SK-MEL-5 (cell line): ENCODE measurements around the gene F2RL3. TPM values are rescaled to one million over a fixed set of nuclear protein-coding genes. Genes with fewer than 3 reads are reported as not detected.

Source experiments
- DNase-seq: peaks from one replicate; pipeline ENCODE4 v3.0.0-alpha.2; 2016; ENCODE audit warnings: low read depth, low spot score
- in situ Hi-C: cut with HindIII; loops from 2 replicates; pipeline ENCODE4 v1.10.0; 2016; ENCODE audit warnings: low sequenced_read_pairs, high pct_unique_total_duplicates, low pct_unique_long_range_greater_than_20kb
- total RNA-seq: library from RNA; depleted of rRNA; stranded (reverse); fragments of >200 nt; shearing (Covaris generic); gene quantifications from 2 replicates; pipeline ENCODE4 v1.2.3, GENCODE V29; 2014

Gene F2RL3
- total RNA-seq, 1 experiment from 2014 or later, result not detected

DNA sequence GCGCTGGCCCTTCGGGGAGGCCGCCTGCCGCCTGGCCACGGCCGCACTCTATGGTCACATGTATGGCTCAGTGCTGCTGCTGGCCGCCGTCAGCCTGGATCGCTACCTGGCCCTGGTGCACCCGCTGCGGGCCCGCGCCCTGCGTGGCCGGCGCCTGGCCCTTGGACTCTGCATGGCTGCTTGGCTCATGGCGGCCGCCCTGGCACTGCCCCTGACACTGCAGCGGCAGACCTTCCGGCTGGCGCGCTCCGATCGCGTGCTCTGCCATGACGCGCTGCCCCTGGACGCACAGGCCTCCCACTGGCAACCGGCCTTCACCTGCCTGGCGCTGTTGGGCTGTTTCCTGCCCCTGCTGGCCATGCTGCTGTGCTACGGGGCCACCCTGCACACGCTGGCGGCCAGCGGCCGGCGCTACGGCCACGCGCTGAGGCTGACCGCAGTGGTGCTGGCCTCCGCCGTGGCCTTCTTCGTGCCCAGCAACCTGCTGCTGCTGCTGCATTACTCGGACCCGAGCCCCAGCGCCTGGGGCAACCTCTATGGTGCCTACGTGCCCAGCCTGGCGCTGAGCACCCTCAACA is 1.2 kb downstream of the F2RL3 start:
- DNase-seq, result no peak
- in situ Hi-C loops, result no loop called here

DNA sequence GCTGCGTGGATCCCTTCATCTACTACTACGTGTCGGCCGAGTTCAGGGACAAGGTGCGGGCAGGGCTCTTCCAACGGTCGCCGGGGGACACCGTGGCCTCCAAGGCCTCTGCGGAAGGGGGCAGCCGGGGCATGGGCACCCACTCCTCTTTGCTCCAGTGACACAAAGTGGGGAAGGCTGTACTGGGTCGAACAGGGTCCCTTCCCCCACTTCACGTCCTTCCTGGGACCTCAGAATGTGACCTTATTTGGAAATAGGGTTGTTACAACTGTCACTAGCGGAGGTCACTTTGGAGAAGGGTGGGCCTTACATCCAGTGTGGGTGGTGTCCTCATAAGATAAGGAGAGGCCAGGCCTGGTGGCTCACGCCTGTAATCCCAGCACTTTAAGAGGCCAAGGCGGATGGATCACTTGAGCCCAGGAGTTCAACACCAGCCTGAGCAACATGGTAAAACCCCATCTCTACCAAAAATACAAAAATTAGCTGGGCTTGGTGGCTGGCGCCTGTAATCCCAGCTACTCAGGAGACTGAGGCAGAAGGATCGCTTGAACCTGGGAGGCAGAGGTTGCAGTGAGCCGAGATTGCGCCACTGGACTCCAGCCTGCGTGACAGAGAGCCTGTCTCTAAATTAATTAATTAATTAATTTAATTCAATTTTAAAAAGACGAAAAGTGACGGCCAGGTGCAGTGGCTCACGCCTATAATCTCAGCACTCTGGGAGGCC is 1.8 kb downstream of the F2RL3 start:
- no peak for DNase-seq
- in situ Hi-C loops, result no loop called here

DNA sequence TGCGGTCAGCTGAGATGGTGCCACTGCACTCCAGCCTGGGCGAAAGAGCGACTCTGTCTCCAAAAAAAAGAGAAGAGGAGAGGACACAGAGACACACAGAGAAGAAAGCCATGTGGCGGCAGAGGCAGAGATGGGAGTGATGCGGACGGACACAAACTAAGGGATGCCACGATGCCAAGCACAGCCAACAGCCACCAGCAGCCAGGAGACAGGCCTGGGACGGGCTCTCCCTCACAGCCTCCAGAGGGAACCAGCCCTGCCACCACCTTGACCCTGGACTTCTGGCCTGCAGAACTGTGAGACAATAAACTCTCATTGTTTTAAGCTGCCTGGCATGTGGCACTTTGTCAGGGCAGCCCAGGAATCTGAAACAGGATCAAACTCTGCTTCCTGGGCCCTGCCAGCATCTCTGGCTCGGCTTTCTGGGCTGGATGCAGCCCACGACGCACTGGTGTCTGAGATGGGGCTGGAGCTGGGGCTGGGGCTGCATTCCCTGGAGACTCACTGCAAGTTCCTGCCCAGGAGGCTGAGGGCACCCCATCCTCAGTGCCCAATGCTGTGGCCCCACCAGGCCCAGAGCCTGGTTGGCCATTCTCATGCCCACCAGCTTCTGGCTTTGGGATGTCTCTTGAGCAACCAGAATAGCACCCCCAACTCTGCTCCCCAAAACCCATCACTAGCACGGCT is 3.0 kb downstream of the F2RL3 start:
- no peak for DNase-seq
- in situ Hi-C loops, result no loop called here

DNA sequence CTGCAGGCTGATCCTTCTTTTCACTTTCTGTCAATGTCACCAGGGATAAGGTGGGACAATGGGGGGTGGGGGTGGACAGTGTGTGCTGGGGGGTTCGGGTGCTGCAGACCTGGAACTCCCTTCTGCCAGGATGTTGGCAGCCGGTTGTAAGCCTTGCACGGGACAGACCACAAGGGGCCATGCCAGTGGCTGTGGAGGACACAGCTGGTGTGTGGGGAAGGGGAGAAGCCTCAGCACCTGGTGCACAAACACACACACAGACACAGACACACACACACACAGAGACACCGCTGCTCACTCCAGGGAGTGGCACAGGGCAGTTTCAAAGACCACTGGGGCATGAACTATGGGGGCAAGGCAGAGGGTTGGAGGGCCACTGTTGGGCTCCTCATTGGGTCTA is 3.6 kb downstream of the F2RL3 start:
- in situ Hi-C loops, result no loop called here
- DNase-seq, result no peak

GRCh38 chr19:16892868-16893685 is 4.3 kb downstream of the F2RL3 start:
- no peak for DNase-seq
- in situ Hi-C loops, result no loop called here

DNA sequence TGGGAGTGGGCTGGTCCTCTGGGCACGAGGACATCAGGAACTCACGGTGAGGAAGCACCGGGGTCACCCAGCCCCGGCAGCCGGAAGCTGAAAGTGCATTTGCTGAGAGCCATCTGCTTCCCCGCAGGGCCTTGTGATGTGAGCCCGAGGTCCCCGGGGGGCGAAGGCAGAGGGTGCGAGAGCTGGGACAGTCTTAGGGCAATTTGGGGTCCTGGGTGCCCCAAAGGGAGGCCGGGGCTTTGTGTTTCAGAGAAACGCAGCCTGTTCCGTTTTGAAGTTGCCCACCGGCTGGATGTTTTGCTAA is 4.8 kb downstream of the F2RL3 start:
- in situ Hi-C loops, result no loop called here
- no peak for DNase-seq

- no peak for DNase-seq
- in situ Hi-C loops, result no loop called here
Measured at GRCh38 chr19:16894080-16894479, 5.3 kb downstream of the F2RL3 start.

DNA sequence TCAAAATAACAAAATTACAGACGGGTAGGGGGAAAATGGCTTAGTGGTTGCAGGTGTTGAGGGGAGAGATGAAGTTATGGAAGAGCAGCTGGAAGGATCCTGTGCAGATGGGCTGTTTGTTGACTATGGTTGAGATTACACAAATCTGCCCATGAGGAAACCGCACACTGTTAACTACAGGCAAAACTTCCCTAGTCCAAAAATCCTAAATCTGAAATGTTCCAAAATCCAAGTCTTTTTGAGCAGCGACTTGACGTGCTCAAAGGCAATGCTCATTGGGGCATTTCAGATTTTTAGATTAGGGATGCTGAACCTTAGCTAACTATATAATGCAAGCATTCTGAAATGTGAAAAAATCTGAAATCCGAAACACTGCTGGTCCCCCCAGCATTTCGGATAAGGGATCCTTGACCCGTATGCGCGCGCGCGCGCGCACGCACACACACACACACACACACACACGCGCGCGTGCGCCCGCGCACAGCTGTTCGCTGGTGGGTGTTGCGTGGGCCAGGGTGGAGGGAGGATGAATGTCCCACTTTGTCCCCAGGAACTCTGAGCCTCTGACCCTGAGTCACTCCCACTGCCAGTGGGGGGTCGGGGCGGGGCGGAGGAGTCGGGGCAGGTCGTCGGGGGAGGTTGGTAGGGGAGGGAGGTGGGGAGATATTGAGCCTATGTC is 6.8 kb downstream of the F2RL3 start:
- no peak for DNase-seq
- in situ Hi-C loops, result no loop called here

DNA sequence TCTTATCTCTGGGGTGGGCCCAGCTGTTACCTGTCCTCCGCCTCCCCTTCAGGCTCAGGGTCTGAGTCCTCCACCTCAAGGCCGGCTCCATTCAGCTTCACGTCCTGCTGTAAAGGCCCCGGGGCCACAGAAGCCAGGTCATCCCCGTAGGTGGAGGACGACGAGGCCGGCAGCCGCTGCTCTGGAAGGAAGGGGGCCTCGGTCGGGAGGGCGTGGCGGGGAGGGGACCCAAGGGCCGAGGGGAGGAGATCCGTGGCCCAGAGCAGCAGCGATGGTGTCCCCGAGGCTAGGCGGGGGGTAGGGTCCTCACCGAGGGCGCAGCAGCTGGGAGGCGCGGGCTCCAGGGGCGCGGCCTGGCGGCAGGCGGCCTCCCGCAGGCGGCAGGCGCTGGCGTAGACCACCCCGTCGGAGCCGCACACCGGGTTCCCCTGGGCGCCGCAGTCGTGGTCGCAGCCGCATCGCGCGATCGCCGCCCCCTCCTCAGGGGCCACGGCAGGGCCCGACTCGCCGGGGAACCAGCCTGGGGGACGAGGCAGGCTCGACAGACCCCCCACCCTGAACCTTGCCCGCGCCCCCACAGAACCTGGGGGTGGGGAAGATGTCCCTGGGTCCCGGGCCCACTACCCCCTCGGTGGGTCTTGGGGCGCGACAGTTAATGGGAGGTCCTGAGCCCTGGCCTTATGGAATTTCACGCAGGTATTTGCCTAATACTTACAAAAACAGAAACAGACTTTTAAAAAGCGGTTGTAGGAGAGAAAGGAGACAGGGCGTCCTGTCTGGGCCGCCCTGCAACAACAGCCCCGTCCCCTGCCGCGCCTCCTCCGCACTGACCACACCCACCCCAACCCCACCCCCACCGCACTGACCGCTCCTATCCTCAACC is 7.6 kb downstream of the F2RL3 start:
- in situ Hi-C loops, result no loop called here
- DNase-seq, result no peak

DNA sequence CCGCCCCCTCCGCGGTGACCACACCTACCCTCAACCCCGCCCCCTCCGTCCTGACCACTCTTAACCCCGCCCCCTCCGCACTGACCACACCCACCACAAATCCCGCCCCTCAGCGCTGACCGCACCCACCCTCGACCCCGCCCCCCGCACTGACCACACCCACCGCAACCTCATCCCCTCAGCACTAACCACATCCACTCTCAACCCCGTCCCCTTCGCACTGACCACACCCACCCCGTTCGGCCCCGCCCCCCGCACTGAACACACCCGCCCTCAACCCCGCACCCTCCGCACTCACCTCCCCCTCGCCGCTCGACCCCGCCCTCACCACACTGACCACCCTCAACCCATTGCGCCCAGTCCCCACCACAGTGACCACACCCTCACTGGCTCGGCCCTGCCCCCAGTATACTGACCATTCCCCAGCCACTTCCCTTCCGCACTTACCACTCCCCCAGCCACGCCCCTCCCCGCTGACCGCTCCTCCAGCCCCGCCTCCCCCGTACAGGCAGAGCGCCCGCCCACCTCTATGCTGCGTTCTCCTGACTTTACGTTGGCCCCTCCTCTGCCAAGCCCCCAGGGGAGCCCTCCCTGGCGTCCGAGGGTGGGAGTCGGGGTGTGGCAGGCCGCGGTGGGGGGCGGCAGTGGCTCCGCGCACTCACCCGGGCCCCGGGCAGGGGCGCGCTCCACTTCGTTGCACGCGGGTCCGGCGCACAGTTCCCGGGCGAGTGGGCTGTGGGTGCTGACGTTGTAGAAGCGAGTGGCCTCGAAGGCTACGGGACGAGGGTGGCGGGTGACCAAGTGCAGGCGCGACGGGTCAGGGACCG is 8.4 kb downstream of the F2RL3 start:
- in situ Hi-C loops, result no loop called here

DNA sequence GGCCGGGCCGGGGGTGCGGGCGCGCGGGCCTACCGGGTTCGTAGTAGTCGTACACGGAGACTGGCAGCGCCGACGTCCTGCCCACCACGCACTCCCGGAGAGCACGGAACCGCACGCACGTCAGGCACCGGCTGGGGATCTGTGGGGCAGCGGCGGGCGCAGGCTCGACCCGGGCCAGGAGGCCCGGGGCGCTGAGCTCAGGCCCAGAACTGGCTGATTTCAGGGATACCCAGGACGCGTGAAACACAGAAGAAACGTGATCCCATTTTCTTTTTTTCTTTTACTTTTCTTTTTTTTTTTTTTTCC is 9.0 kb downstream of the F2RL3 start:
- DNase-seq, result no peak
- in situ Hi-C loops, result no loop called here

More for the DNA sequence above, 8.4 kb downstream of the F2RL3 start:
- peak; percentile 86 for DNase-seq

- in situ Hi-C loops, result no loop called here
- no peak for DNase-seq
Measured at GRCh38 chr19:16898361-16899015, 9.7 kb downstream of the F2RL3 start.

- in situ Hi-C loops, result no loop called here
- peak; percentile 59 for DNase-seq
Measured at GRCh38 chr19:16899566-16900075, 10.8 kb downstream of the F2RL3 start.

- peak; percentile 20 for DNase-seq
- in situ Hi-C loops, result no loop called here
Measured at GRCh38 chr19:16901491-16902175, 12.8 kb downstream of the F2RL3 start.

DNA sequence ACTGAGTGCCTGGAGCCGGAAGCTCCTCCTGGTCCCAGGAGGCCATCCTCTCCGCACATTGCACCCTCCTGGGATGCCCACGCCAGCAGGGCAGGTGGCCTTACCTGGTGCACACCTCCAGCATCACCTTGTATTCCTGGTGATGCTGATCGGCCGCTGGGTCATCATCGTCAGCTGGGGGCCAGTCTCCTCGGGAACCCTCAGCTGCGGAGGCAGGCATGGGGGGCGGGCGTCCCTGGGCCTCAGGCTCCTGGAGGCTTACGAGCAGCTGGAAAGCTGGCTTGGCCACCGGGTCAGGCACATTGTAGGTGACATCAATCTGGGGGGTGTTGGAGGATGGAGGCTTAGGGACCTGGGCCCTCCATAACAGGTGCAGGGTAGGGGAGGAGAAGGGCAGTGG is 13.7 kb downstream of the F2RL3 start:
- no peak for DNase-seq
- in situ Hi-C loops, result no loop called here
